OCI-LY3 (cell line): Measurements from ENCODE around the gene PTPRD.

ENCODE experiments used
- H2AFZ ChIP-seq: fragments of 200-600, 300-600 bp; shearing (Covaris generic); 2 replicates; pipeline ENCODE4 v1.6.0; 2014; ENCODE audit warnings: antibody characterized with exemption, low read depth, low read length
- H3K27ac ChIP-seq: fragments of 200-600, 300-600 bp; sonication (generic); 2 replicates; pipeline ENCODE4 v1.5.1; 2014; ENCODE audit warnings: mild to moderate bottlenecking, low read length, moderate library complexity, mixed read lengths
- H3K27me3 ChIP-seq: fragments of 200-600, 300-600 bp; sonication (generic); 2 replicates; pipeline ENCODE4 v1.6.1; 2014; ENCODE audit warnings: low read depth, low read length, mixed read lengths
- H3K36me3 ChIP-seq: fragments of 200-600, 300-600 bp; sonication (generic); replicated peaks from 2 replicates; pipeline ENCODE3; 2014; ENCODE audit warnings: low read depth, low read length, mixed read lengths
- H3K4me1 ChIP-seq: fragments of 300-600, 200-600 bp; sonication (generic); 2 replicates; pipeline ENCODE4 v1.6.1; 2014; ENCODE audit warnings: low read length, mixed read lengths
- H3K4me2 ChIP-seq: fragments of 200-600, 300-600 bp; sonication (generic); 2 replicates; pipeline ENCODE4 v1.6.1; 2014; ENCODE audit warnings: low read length, mixed read lengths
- H3K4me3 ChIP-seq: fragments of 300-600, 200-600 bp; sonication (generic); 2 replicates; pipeline ENCODE4 v1.5.1; 2014; ENCODE audit warnings: antibody characterized with exemption, mild to moderate bottlenecking, low read length, moderate library complexity
- H3K79me2 ChIP-seq: fragments of 300-600, 200-600 bp; shearing (Covaris generic); 2 replicates; pipeline ENCODE4 v1.6.1; 2014; ENCODE audit warnings: mild to moderate bottlenecking, low read length, mixed read lengths
- H3K9ac ChIP-seq: fragments of 300-600, 200-600 bp; shearing (Covaris generic); 2 replicates; pipeline ENCODE4 v1.6.0; 2014; ENCODE audit warnings: mild to moderate bottlenecking, low read length, moderate library complexity
- H3K9me3 ChIP-seq: fragments of 200-600, 300-600 bp; shearing (Covaris generic); 2 replicates; pipeline ENCODE4 v1.6.1; 2014; ENCODE audit warnings: low read length, mixed read lengths; ENCODE audit not compliant: insufficient read depth
- H4K20me1 ChIP-seq: fragments of 200-600, 300-600 bp; sonication (generic); 2 replicates; pipeline ENCODE4 v1.6.1; 2016; ENCODE audit warnings: low read length, mixed read lengths; ENCODE audit not compliant: insufficient read depth
- EZH2phosphoT487 ChIP-seq: fragments of 200-600 bp; shearing (Covaris generic); IDR thresholded peaks from 2 replicates; pipeline ENCODE4 v1.6.1; 2018; ENCODE audit warnings: antibody characterized with exemption, mixed run types, low read depth
- TF ChIP-seq, protein P1 (sequence below): fragments of 200-600, 300-600 bp; sonication (generic); IDR thresholded peaks from 2 replicates; pipeline ENCODE4 v1.5.1; 2014; ENCODE audit warnings: antibody characterized with exemption, low read length, low read depth

PTPRD gene

GRCh38 chr9:8864545-8864896 lies 1748.3 kb downstream of the PTPRD start:
- no peaks in the 10 kb centered on the region for H3K9me3 ChIP-seq

GRCh38 chr9:8863886-8864544 lies 1748.8 kb downstream of the PTPRD start:
- no peak overlapping the region for H2AFZ ChIP-seq
- H3K27me3 ChIP-seq: no peaks in the 10 kb centered on the region
- H3K27ac ChIP-seq: no peak overlapping the region
- no peaks in the 10 kb centered on the region for H3K36me3 ChIP-seq
- TF ChIP-seq EZH2phosphoT487: no peak
- TF ChIP-seq, protein P1, sequence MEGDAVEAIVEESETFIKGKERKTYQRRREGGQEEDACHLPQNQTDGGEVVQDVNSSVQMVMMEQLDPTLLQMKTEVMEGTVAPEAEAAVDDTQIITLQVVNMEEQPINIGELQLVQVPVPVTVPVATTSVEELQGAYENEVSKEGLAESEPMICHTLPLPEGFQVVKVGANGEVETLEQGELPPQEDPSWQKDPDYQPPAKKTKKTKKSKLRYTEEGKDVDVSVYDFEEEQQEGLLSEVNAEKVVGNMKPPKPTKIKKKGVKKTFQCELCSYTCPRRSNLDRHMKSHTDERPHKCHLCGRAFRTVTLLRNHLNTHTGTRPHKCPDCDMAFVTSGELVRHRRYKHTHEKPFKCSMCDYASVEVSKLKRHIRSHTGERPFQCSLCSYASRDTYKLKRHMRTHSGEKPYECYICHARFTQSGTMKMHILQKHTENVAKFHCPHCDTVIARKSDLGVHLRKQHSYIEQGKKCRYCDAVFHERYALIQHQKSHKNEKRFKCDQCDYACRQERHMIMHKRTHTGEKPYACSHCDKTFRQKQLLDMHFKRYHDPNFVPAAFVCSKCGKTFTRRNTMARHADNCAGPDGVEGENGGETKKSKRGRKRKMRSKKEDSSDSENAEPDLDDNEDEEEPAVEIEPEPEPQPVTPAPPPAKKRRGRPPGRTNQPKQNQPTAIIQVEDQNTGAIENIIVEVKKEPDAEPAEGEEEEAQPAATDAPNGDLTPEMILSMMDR: no peak
- H4K20me1 ChIP-seq: no peaks in the 10 kb centered on the region
- no peaks in the 10 kb centered on the region for H3K4me1 ChIP-seq
- no peak overlapping the region for H3K4me3 ChIP-seq
- H3K4me2 ChIP-seq: no peak overlapping the region
- no peaks in the 10 kb centered on the region for H3K9me3 ChIP-seq
- H3K9ac ChIP-seq: no peak overlapping the region
- H3K79me2 ChIP-seq: no peaks in the 10 kb centered on the region

More at GRCh38 chr9:8864545-8864896, 1748.3 kb downstream of the PTPRD start:
- Histone ChIP-seq H3K9ac (no peak overlapping the region), H3K4me2 (no peak overlapping the region), H3K27me3 (no peaks in the 10 kb centered on the region), H3K4me1 (no peaks in the 10 kb centered on the region), H3K79me2 (no peaks in the 10 kb centered on the region), H3K4me3 (no peak overlapping the region), H2AFZ (no peak overlapping the region), H4K20me1 (no peaks in the 10 kb centered on the region), H3K27ac (no peak overlapping the region), H3K36me3 (no peaks in the 10 kb centered on the region)
- TF ChIP-seq, protein P1: no peak
- TF ChIP-seq EZH2phosphoT487: no peak

DNA sequence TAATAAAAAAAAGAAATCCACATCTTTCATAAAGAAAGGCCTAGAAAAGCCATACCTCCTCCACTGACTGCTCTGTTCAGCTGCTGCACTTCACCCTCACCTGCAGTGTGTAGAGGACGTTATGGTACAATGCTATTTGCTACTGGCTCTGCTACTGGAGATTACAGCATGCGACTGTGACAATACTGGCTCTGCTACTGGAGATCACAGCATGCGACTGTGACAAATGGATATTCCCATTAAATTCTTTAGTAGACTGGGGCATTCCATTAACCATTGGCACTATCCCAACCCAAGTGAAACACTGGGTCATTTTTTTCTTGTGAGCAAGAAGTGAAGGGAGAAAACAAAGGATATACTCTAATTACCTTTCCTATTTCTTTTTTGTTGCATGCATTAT lies 1749.7 kb downstream of the PTPRD start:
- Histone ChIP-seq H3K9ac (no peak overlapping the region), H3K27me3 (no peaks in the 10 kb centered on the region), H3K4me3 (no peak overlapping the region), H3K79me2 (no peaks in the 10 kb centered on the region), H4K20me1 (no peaks in the 10 kb centered on the region), H3K9me3 (no peaks in the 10 kb centered on the region), H2AFZ (no peak overlapping the region), H3K4me2 (no peak overlapping the region), H3K36me3 (no peaks in the 10 kb centered on the region), H3K4me1 (no peaks in the 10 kb centered on the region), H3K27ac (no peak overlapping the region)
- TF ChIP-seq, protein P1: no peak
- TF ChIP-seq EZH2phosphoT487: no peak

GRCh38 chr9:8860925-8861324 lies 1751.9 kb downstream of the PTPRD start:
- H3K4me1 ChIP-seq: no peaks in the 10 kb centered on the region
- no peak overlapping the region for H3K9ac ChIP-seq
- H3K4me3 ChIP-seq: no peak overlapping the region
- H3K27me3 ChIP-seq: no peaks in the 10 kb centered on the region
- H3K9me3 ChIP-seq: no peaks in the 10 kb centered on the region
- H3K79me2 ChIP-seq: no peaks in the 10 kb centered on the region
- H3K27ac ChIP-seq: no peak overlapping the region
- no peak for TF ChIP-seq EZH2phosphoT487
- TF ChIP-seq, protein P1: no peak
- H2AFZ ChIP-seq: no peak overlapping the region
- H3K4me2 ChIP-seq: no peak overlapping the region
- no peaks in the 10 kb centered on the region for H3K36me3 ChIP-seq
- H4K20me1 ChIP-seq: no peaks in the 10 kb centered on the region
